ENCODE data around the gene PALM.

DNA sequence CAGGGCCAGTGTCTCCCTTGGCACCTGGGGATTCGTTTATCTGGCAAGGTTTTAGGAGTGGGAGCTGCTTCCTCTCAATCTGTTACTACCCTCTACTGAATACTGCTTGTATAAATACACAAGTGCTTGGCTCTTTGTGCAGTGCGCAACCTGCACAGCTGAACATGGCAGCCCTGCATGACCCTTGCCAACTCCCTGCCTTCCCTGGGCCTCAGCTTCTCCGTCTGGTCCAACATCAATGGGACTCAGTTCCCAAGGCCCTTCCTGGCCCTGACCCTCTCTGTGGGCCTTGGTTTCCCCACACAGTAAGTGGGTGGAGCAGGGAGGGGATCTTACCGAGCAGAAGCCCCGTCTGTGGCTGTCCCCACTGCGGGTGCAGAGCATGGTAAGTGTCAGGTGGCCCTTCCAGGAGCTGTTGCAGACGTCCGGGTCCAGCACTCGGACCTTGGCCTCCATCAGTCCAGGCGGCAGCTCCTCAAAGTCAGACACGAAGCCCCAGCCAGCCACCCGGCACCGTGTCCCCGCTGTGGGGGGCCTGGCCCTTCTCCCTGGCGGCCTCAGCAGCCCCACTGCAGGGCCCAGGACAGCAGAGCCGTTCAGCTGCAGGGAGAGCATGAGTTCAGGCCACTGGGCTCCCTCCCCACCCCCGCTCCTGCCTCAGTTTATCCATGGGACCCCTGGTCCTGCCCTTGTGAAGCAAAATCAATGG is 22.0 kb upstream of the PALM start:
- no peak for TF ChIP-seq SIN3A (IDR thresholded peaks at IDR 0.05; ENCODE audit: borderline replicate concordance, insufficient read depth, low read length)
- TF ChIP-seq POLR2AphosphoS5 (IDR thresholded peaks at IDR 0.05; ENCODE audit: low read depth, low read length): no peak

All from PFSK-1 (cell line).